Neural cell (in vitro differentiated cells): ENCODE data around the gene GNB1.

Source experiments
- MXI1 ChIP-seq: fragments of 450-650 bp; conservative IDR thresholded peaks from 2 replicates; pipeline ENCODE4 v1.6.1; 2014; ENCODE audit warnings: antibody characterized with exemption, mild to moderate bottlenecking; ENCODE audit not compliant: poor library complexity, severe bottlenecking
- POLR2AphosphoS5 ChIP-seq: IDR thresholded peaks from 2 replicates; pipeline ENCODE4 v1.6.1; 2012
- RAD21 ChIP-seq: fragments of 450-650 bp; conservative IDR thresholded peaks from 2 replicates; pipeline ENCODE4 v1.6.1; 2014; ENCODE audit warnings: antibody characterized with exemption, mild to moderate bottlenecking, moderate library complexity
- SMC3 ChIP-seq: fragments of 450-650 bp; conservative IDR thresholded peaks from 2 replicates; pipeline ENCODE4 v1.6.1; 2014; ENCODE audit warnings: antibody characterized with exemption, mild to moderate bottlenecking, moderate library complexity; ENCODE audit not compliant: poor library complexity
- TAF1 ChIP-seq: IDR thresholded peaks from 2 replicates; pipeline ENCODE4 v1.6.1; 2012; ENCODE audit warnings: low read depth
- TF ChIP-seq, protein P1 (sequence below): fragments of 450-650 bp; IDR thresholded peaks from 2 replicates; pipeline ENCODE4 v1.5.1; 2014; ENCODE audit warnings: antibody characterized with exemption, mild to moderate bottlenecking, moderate library complexity; ENCODE audit not compliant: poor library complexity, severe bottlenecking

DNA sequence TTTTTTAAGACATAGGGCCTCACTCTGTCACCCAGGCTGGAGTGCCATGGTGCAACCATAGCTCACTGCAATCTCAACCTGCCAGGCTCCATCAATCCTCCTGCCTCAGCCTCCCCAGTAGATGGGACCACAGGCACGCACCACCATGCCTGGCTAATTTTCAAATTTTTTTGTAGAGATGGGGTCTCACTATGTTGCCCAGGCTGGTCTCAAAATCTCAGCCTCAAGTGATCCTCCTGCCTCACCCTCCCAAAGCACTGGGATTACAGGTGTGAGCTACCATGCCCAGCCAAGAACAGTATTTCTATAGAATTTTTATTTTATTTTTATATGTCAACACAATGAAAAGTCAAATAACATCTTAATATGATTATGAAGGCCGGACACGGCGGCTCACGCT lies 10.9 kb downstream of the GNB1 start:
- TF ChIP-seq, protein P1, sequence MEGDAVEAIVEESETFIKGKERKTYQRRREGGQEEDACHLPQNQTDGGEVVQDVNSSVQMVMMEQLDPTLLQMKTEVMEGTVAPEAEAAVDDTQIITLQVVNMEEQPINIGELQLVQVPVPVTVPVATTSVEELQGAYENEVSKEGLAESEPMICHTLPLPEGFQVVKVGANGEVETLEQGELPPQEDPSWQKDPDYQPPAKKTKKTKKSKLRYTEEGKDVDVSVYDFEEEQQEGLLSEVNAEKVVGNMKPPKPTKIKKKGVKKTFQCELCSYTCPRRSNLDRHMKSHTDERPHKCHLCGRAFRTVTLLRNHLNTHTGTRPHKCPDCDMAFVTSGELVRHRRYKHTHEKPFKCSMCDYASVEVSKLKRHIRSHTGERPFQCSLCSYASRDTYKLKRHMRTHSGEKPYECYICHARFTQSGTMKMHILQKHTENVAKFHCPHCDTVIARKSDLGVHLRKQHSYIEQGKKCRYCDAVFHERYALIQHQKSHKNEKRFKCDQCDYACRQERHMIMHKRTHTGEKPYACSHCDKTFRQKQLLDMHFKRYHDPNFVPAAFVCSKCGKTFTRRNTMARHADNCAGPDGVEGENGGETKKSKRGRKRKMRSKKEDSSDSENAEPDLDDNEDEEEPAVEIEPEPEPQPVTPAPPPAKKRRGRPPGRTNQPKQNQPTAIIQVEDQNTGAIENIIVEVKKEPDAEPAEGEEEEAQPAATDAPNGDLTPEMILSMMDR = no peak
- TF ChIP-seq TAF1 (no peak), MXI1 (no peak), SMC3 (no peak), POLR2AphosphoS5 (no peak), RAD21 (no peak)
